ENCODE results near the gene PRDM5.

The PRDM5 gene

DNA sequence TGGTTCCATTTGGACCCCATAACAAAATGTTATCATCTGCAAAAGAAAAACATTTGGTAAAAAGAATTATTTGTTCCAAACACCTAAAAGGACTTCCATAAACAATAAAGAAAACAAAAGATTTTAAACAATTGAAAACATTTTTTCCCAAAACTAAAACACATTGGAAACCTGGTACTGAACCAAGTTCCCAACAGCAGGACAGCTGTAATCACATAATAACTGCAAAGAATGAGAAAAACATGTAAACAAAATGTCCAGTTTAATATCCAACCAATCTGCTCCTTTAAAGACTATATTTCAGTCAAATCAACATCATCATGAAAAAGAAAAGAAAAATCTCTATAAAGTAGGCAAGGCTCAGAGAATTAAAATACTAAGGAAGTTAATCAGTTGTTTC is 36.3 kb downstream of the PRDM5 start:
- FAIRE-seq (no peak), DNase-seq (ENCODE audit: insufficient read length, low spot score) (no peak)
- no peak for TF ChIP-seq POLR2A (IDR thresholded peaks at IDR 0.05; ENCODE audit: low read depth, low read length)
- TF ChIP-seq TAF1 (IDR thresholded peaks at IDR 0.05; ENCODE audit: low read depth, low read length), result no peak
- TF ChIP-seq POLR2AphosphoS5 (IDR thresholded peaks at IDR 0.05; ENCODE audit: low read depth, low read length), result no peak

DNA sequence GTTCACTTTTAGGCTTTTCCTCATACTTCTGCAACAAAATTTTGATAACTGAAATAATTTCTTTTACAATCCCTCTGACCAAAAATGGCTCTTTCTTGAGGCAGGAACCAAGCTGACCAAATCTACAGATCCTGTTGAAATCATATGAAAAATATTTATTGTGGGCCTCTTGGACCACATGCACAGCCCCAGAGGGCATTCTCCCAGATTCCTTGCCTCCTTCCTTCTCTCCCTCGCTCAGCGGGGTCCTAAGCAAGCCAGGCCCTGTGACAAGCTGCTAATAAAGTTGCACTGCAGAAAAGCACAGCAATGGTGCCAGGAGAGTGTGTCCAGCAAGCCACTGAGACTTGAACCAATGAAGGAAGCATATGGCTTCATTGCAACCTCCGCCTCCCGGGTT is 40.7 kb downstream of the PRDM5 start:
- no peak for FAIRE-seq
- no peak for DNase-seq (ENCODE audit: insufficient read length, low spot score)
- TF ChIP-seq POLR2A (IDR thresholded peaks at IDR 0.05; ENCODE audit: low read depth, low read length) (no peak), TAF1 (IDR thresholded peaks at IDR 0.05; ENCODE audit: low read depth, low read length) (no peak), POLR2AphosphoS5 (IDR thresholded peaks at IDR 0.05; ENCODE audit: low read depth, low read length) (no peak), SPI1 (IDR thresholded peaks at IDR 0.05; ENCODE audit: low read depth, low read length) (no peak), POU2F2 (IDR thresholded peaks at IDR 0.05; ENCODE audit: low read depth, low read length) (no peak), PAX5 (IDR thresholded peaks at IDR 0.05; ENCODE audit: insufficient read depth, low read length, severe bottlenecking) (no peak)

DNA sequence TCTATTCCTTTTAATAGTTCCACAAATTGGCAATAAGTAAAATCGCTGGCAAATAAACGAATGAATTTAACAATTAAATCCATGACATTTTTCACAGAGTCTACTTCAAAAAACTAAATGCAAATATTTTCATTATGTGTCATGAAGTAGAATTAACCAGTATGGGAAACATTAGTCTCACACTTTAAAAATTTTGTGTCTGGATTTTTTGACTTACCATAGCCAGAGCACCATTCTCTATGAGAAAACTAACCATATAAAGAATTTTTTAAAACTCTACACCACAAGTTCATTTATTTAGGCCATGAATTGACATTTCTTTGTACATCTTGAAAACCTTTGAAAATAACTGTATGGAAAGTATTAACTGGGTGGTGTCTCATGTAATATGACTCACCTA is 41.2 kb downstream of the PRDM5 start:
- FAIRE-seq, result no peak
- TF ChIP-seq TAF1 (IDR thresholded peaks at IDR 0.05; ENCODE audit: low read depth, low read length), result no peak
- TF ChIP-seq POLR2A (IDR thresholded peaks at IDR 0.05; ENCODE audit: low read depth, low read length), result no peak
- no peak for TF ChIP-seq POU2F2 (IDR thresholded peaks at IDR 0.05; ENCODE audit: low read depth, low read length)
- TF ChIP-seq PAX5 (IDR thresholded peaks at IDR 0.05; ENCODE audit: insufficient read depth, low read length, severe bottlenecking), result no peak
- no peak for TF ChIP-seq SPI1 (IDR thresholded peaks at IDR 0.05; ENCODE audit: low read depth, low read length)
- no peak for TF ChIP-seq POLR2AphosphoS5 (IDR thresholded peaks at IDR 0.05; ENCODE audit: low read depth, low read length)
- no peak for DNase-seq (ENCODE audit: insufficient read length, low spot score)

DNA sequence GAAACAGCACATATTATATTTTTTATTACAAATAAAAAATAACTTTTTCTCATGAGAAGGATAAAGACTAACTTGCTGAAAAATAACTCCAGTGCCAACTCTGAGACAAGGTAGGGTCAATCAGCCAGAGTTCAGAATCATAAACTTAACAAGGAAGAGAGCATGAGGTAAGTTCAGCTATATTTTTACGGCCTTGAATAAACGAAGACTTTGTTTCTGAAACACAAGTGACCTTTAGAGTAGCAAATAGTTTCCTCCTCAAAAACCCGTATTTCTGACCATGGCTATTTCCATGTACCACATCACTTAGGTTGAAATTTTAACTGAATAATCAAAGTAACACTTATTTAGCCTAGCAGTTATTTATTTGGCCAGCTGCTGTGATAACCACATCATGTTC is 45.5 kb downstream of the PRDM5 start:
- TF ChIP-seq PAX5 (IDR thresholded peaks at IDR 0.05; ENCODE audit: insufficient read depth, low read length, severe bottlenecking), result no peak
- no peak for TF ChIP-seq POU2F2 (IDR thresholded peaks at IDR 0.05; ENCODE audit: low read depth, low read length)
- TF ChIP-seq POLR2A (IDR thresholded peaks at IDR 0.05; ENCODE audit: low read depth, low read length), result no peak
- TF ChIP-seq POLR2AphosphoS5 (IDR thresholded peaks at IDR 0.05; ENCODE audit: low read depth, low read length), result no peak
- TF ChIP-seq TAF1 (IDR thresholded peaks at IDR 0.05; ENCODE audit: low read depth, low read length), result no peak
- TF ChIP-seq SPI1 (IDR thresholded peaks at IDR 0.05; ENCODE audit: low read depth, low read length), result no peak
- no peak for FAIRE-seq

DNA sequence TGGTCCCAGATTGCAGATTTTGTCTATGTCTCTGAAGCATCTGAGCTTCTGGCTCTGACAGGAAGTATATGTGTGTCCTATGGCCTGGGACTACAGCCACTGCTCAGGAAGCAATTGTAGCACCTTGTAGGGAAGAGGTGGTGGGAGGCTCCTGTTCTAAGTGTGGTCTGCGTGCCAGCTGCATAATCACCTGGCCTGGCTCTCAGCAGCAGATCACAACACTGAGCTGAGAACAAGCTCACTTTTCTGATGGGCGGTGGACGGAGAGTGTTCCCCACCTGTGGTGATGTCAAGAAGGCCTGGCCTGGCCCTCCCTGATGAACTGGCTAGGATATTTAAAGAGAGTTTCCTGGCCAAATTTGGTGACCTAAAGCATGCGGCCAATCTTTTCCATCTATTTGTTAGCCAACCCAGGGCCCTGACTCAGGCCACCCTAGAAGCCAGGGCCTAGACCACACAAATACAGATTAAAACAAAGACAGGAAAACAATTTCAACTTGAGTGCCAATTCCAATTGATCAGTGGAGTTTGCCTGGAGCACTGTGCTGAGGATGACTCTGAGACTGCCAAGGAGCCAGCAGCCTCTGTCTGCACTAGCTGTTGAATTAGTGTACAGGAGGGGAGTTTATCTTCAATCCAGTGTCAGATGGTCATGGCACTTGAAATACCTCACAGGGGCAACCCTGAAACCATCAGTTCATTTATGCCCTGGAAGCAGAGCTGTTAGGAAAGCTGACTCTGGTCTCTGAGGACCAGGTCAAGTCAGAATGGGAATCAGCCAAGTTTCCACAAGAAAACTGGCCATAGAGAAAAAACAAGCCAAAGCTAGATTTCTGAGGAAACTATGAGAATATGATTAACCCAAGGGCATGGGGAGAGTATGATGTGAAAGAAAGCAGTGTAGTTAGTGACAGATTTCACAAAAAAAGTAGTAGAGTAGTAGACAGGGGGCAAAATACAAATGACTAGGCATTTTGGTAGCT is 47.4 kb downstream of the PRDM5 start:
- DNase-seq (ENCODE audit: insufficient read length, low spot score) (no peak), FAIRE-seq (no peak)
- TF ChIP-seq TAF1 (IDR thresholded peaks at IDR 0.05; ENCODE audit: low read depth, low read length) (no peak), SPI1 (IDR thresholded peaks at IDR 0.05; ENCODE audit: low read depth, low read length) (no peak), POU2F2 (IDR thresholded peaks at IDR 0.05; ENCODE audit: low read depth, low read length) (no peak), POLR2A (IDR thresholded peaks at IDR 0.05; ENCODE audit: low read depth, low read length) (no peak), PAX5 (IDR thresholded peaks at IDR 0.05; ENCODE audit: insufficient read depth, low read length, severe bottlenecking) (no peak), POLR2AphosphoS5 (IDR thresholded peaks at IDR 0.05; ENCODE audit: low read depth, low read length) (no peak)

More for the DNA sequence above, 45.5 kb downstream of the PRDM5 start:
- no peak for DNase-seq (ENCODE audit: insufficient read length, low spot score)

DNA sequence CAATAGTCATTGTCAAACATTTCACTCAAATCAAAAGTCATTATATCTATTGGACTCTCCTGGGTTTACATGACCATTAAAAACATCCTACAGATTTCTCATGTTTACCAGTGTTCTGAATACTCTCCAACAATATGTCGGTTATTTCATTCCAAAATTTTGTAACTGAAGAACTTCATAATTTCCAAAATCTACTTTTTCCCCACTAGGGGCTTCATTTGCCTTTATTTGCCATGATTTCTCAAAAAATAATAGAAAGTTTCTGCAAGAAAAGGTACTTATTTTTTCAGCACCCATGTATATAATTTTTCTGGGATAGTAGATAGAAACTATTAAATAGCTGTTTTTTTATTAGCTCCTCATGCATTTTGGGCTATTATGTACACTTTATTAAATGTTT is 49.0 kb downstream of the PRDM5 start:
- no peak for DNase-seq (ENCODE audit: insufficient read length, low spot score)
- no peak for FAIRE-seq
- TF ChIP-seq POLR2A (IDR thresholded peaks at IDR 0.05; ENCODE audit: low read depth, low read length) (no peak), TAF1 (IDR thresholded peaks at IDR 0.05; ENCODE audit: low read depth, low read length) (no peak), POU2F2 (IDR thresholded peaks at IDR 0.05; ENCODE audit: low read depth, low read length) (no peak), POLR2AphosphoS5 (IDR thresholded peaks at IDR 0.05; ENCODE audit: low read depth, low read length) (no peak), SPI1 (IDR thresholded peaks at IDR 0.05; ENCODE audit: low read depth, low read length) (no peak), PAX5 (IDR thresholded peaks at IDR 0.05; ENCODE audit: insufficient read depth, low read length, severe bottlenecking) (no peak)

DNA sequence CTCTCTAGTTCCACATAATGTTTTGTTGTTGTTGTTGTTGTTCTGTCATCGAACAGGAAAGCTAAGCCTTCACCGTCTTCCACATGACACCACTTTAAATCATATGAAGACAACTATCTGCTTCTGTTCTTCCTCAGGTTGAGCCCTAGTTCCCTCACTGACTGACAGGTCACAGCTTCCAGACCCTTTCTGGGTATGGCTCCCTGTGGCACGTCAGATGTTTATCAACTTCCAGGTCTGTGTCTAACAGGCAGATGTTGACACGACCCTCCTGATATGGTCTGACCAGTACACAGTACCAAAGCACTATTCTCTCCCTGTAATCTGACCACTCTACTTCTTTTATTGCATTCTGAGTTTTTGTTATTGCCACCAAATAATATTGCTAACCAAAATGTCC is 51.4 kb downstream of the PRDM5 start:
- TF ChIP-seq POLR2A (IDR thresholded peaks at IDR 0.05; ENCODE audit: low read depth, low read length) (no peak), POU2F2 (IDR thresholded peaks at IDR 0.05; ENCODE audit: low read depth, low read length) (no peak), TAF1 (IDR thresholded peaks at IDR 0.05; ENCODE audit: low read depth, low read length) (no peak), POLR2AphosphoS5 (IDR thresholded peaks at IDR 0.05; ENCODE audit: low read depth, low read length) (no peak), SPI1 (IDR thresholded peaks at IDR 0.05; ENCODE audit: low read depth, low read length) (no peak), PAX5 (IDR thresholded peaks at IDR 0.05; ENCODE audit: insufficient read depth, low read length, severe bottlenecking) (no peak)
- FAIRE-seq, result no peak
- no peak for DNase-seq (ENCODE audit: insufficient read length, low spot score)

DNA sequence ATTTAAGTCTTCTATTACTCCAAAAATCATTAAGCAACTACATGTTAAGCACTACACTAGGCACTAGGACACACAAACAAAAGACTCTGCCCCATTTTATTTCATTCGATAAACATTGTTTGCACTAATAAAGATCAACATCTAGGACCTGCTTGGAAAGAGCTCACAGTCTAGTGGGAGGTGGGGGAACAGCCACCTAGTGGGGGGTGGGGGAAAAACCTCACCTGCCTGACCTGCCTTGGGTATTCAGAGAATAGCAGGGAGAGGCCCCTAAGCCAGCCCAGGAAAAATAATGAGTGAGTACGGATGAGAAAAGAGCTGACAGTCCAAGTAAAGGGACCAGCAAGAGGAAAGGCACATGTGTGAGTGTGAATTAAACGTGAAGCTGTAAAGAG is 52.2 kb downstream of the PRDM5 start:
- TF ChIP-seq TAF1 (IDR thresholded peaks at IDR 0.05; ENCODE audit: low read depth, low read length) (no peak), POLR2AphosphoS5 (IDR thresholded peaks at IDR 0.05; ENCODE audit: low read depth, low read length) (no peak), POU2F2 (IDR thresholded peaks at IDR 0.05; ENCODE audit: low read depth, low read length) (no peak), POLR2A (IDR thresholded peaks at IDR 0.05; ENCODE audit: low read depth, low read length) (no peak), PAX5 (IDR thresholded peaks at IDR 0.05; ENCODE audit: insufficient read depth, low read length, severe bottlenecking) (no peak), SPI1 (IDR thresholded peaks at IDR 0.05; ENCODE audit: low read depth, low read length) (no peak)
- DNase-seq (ENCODE audit: insufficient read length, low spot score) (no peak), FAIRE-seq (no peak)

DNA sequence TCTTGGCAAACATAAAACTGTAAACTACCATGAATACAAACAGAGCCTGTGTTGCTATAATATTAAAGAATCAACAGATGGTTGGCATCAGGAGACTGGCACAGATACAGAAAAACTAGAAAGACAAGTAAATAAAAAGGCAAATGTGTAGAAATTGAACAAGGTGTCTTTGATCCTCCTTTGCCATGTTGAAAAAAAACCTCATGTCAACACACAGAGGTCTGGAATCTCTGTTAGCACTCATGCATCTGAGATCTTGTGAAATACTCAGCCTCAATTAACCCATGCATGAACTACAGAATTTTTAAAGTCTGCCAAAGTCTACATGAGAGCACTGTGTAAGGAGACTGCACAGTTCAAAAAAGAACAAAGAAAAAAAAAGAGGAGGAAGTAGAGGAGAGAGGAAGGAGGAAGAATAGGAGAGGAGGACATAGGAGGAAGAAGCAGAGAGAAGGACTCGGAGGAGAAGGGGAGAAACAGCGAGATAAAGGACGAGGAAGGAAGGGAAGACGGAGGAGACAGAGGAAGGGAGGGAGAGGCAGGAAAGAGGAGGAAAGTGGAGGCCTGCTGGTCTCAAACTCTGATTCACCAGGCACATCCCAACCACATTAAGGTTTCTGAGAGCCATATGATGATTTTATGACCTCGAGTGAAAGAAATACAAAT is 52.8 kb downstream of the PRDM5 start:
- FAIRE-seq (no peak), DNase-seq (ENCODE audit: insufficient read length, low spot score) (no peak)
- no peak for TF ChIP-seq POLR2A (IDR thresholded peaks at IDR 0.05; ENCODE audit: low read depth, low read length)

Data from GM12891 (cell line).